GM12878 (cell line): Measurements from ENCODE around the gene TTLL6. TPM values are rescaled to one million over a fixed set of nuclear protein-coding genes. Genes with fewer than 3 reads are reported as not detected.

Experiments
- ATAC-seq: fragments of 200-7000 bp; cut with Tn5 transposase; 3 replicates; pipeline ENCODE4 v1.9.1; 2020; ENCODE audit warnings: mild to moderate bottlenecking, moderate library complexity
- BruUV-seq: library from RNA; stranded (reverse); fragments of 400-500 nt; replicated peaks from 2 replicates; lab custom pipeline; 2021; lab: Mats Ljungman, UMichigan
- CTCF ChIA-PET: fragments of 300-600 bp; sonication (Branson Sonifier 250); formaldehyde crosslinking; extraction: SDS; loops from one replicate; lab custom pipeline; 2021; ENCODE audit warnings: inconsistent platforms; lab: Yijun Ruan, JAX
- POLR2A ChIA-PET: fragments of 350-600 bp; formaldehyde crosslinking; extraction: SDS; loops from one replicate; lab custom pipeline; 2021; ENCODE audit warnings: inconsistent platforms; lab: Charles Lee
- RAD21 ChIA-PET: fragments of 300-600 bp; sonication (Branson Sonifier 250); formaldehyde crosslinking; loops from one replicate; lab custom pipeline; 2023; ENCODE audit warnings: antibody characterized with exemption; ENCODE audit not compliant: unreplicated experiment; lab: Charles Lee
- SMC1A ChIA-PET: fragments of 300-600 bp; sonication (Branson Sonifier 250); formaldehyde crosslinking; loops from one replicate; lab custom pipeline; 2023; ENCODE audit not compliant: unreplicated experiment, uncharacterized antibody; lab: Charles Lee
- DNase-seq: peaks from one replicate; pipeline ENCODE4 v3.0.0-alpha.2; 2011; ENCODE audit warnings: low read depth, low spot score
- FAIRE-seq: peaks from 3 replicates; lab custom pipeline; 2011; peaks lifted over from hg19 to GRCh38; lab: Jason Lieb, UNC
- H2AFZ ChIP-seq: 2 replicates; pipeline ENCODE4 v1.6.0; 2011; ENCODE audit warnings: low read depth, low read length, control low read depth; ENCODE audit not compliant: control insufficient read depth
- H3K27ac ChIP-seq: 2 replicates; pipeline ENCODE4 v1.5.1; 2011; ENCODE audit warnings: control low read depth; ENCODE audit not compliant: control insufficient read depth, insufficient read depth
- H3K27me3 ChIP-seq, 2 experiments: replicated peaks in 1 of 2; 2 replicates each; pipeline versions ENCODE4 v1.6.0 to v1.6.1; 2011; ENCODE audit warnings: low read length in 1 of 2; ENCODE audit not compliant: control insufficient read depth in 2 of 2, insufficient read depth in 2 of 2
- H3K36me3 ChIP-seq, 2 experiments: 2 replicates each; pipeline ENCODE4 v1.5.1; 2011; ENCODE audit warnings: low read length in 1 of 2; ENCODE audit not compliant: control insufficient read depth in 2 of 2, insufficient read depth in 2 of 2
- H3K4me1 ChIP-seq: 2 replicates; pipeline ENCODE4 v1.6.1; 2011; ENCODE audit warnings: mild to moderate bottlenecking, low read length, moderate library complexity, mixed read lengths; ENCODE audit not compliant: control insufficient read depth, insufficient read depth
- H3K4me2 ChIP-seq: 2 replicates; pipeline ENCODE4 v1.6.0; 2011; ENCODE audit warnings: control low read depth; ENCODE audit not compliant: control insufficient read depth, insufficient read depth
- H3K4me3 ChIP-seq: fragments of 200-600 bp; sonication (generic); 2 replicates; pipeline ENCODE4 v1.5.1; 2016
- H3K79me2 ChIP-seq: 2 replicates; pipeline ENCODE4 v1.6.0; 2011; ENCODE audit warnings: low read length; ENCODE audit not compliant: control insufficient read depth, insufficient read depth
- H3K9ac ChIP-seq: 2 replicates; pipeline ENCODE4 v1.8.0; 2011; ENCODE audit warnings: low read length, control low read depth, mixed read lengths; ENCODE audit not compliant: control insufficient read depth, insufficient read depth
- H3K9me3 ChIP-seq: replicated peaks from 3 replicates; pipeline ENCODE4 v1.5.1; 2011; ENCODE audit warnings: mild to moderate bottlenecking, low read length; ENCODE audit not compliant: control insufficient read depth, insufficient read depth
- H4K20me1 ChIP-seq: 2 replicates; pipeline ENCODE4 v1.6.0; 2011; ENCODE audit not compliant: control insufficient read depth, insufficient read depth
- ATF7 ChIP-seq: fragments of 450-650 bp; IDR thresholded peaks from 2 replicates; pipeline ENCODE4 v1.6.1; 2016; ENCODE audit warnings: low read depth, mild to moderate bottlenecking
- FOS ChIP-seq: IDR thresholded peaks from 3 replicates; pipeline ENCODE4 v1.6.1; 2011; ENCODE audit warnings: borderline replicate concordance; ENCODE audit not compliant: insufficient read length; ENCODE audit errors: extremely low read depth
- FOXK2 ChIP-seq: fragments of 450-650 bp; IDR thresholded peaks from 2 replicates; pipeline ENCODE4 v1.6.1; 2017; ENCODE audit warnings: mild to moderate bottlenecking, moderate library complexity
- JUND ChIP-seq: IDR thresholded peaks from 2 replicates; pipeline ENCODE4 v1.6.1; 2012; ENCODE audit warnings: low read depth, mild to moderate bottlenecking, low read length, improper control_type of control experiment, moderate library complexity
- NFIC ChIP-seq: IDR thresholded peaks from 2 replicates; pipeline ENCODE4 v1.6.1; 2012; ENCODE audit warnings: low read depth, mild to moderate bottlenecking, inconsistent platforms, low read length, moderate library complexity
- NKRF ChIP-seq: fragments of 450-650 bp; conservative IDR thresholded peaks from 2 replicates; pipeline ENCODE4 v1.6.1; 2017; ENCODE audit warnings: mild to moderate bottlenecking, moderate library complexity
- NR2C2 ChIP-seq: IDR thresholded peaks from 2 replicates; pipeline ENCODE4 v1.6.1; 2011; ENCODE audit warnings: borderline replicate concordance, low read depth; ENCODE audit not compliant: control insufficient read depth, insufficient read length
- PAX8 ChIP-seq: fragments of 450-650 bp; IDR thresholded peaks from 2 replicates; pipeline ENCODE4 v1.6.1; 2017; ENCODE audit warnings: mild to moderate bottlenecking, moderate library complexity
- PRDM15 ChIP-seq: fragments of 450-650 bp; formaldehyde crosslinking; IDR thresholded peaks from 2 replicates; pipeline ENCODE4 v1.4.0; 2020; ENCODE audit warnings: mild to moderate bottlenecking, moderate library complexity
- SREBF2 ChIP-seq: IDR thresholded peaks from 2 replicates; pipeline ENCODE4 v1.6.1; 2012; ENCODE audit warnings: mild to moderate bottlenecking, low read length
- SUZ12 ChIP-seq: fragments of 200-600 bp; sonication (generic); IDR thresholded peaks from one replicate; pipeline ENCODE4 v1.6.1; 2018; ENCODE audit warnings: antibody characterized with exemption, mild to moderate bottlenecking; ENCODE audit not compliant: unreplicated experiment
- TBL1XR1 ChIP-seq: IDR thresholded peaks from 2 replicates; pipeline ENCODE4 v1.6.1; 2012; ENCODE audit warnings: low read depth, low read length, improper control_type of control experiment
- TCF3 ChIP-seq: IDR thresholded peaks from 2 replicates; pipeline ENCODE4 v1.6.1; 2012; ENCODE audit warnings: low read depth, mild to moderate bottlenecking, low read length, borderline replicate concordance; ENCODE audit not compliant: insufficient read depth
- ZNF622 ChIP-seq: fragments of 450-650 bp; IDR thresholded peaks from 2 replicates; pipeline ENCODE4 v1.6.1; 2017; ENCODE audit warnings: mild to moderate bottlenecking, inconsistent platforms
- ZSCAN29 ChIP-seq: fragments of 450-650 bp; IDR thresholded peaks from 2 replicates; pipeline ENCODE4 v1.6.1; 2017; ENCODE audit warnings: mild to moderate bottlenecking, moderate library complexity
- WGBS: methylation state at CpG from one replicate; pipeline ENCODE4 v1.1.6; 2016; ENCODE audit warnings: low lambda C conversion rate; ENCODE audit not compliant: insufficient replicate concordance, insufficient coverage; ENCODE audit errors: missing lambda C conversion rate; 5-methylcytosine and 5-hydroxymethylcytosine counted together
- in situ Hi-C: fragments of 300-500 bp; cut with MboI; formaldehyde crosslinking; loops from 9 replicates; pipeline ENCODE4 v1.14.3; 2018; ENCODE audit warnings: mixed read lengths
- intact Hi-C: fragments of 100-400 bp; cut with micrococcal nuclease; formaldehyde crosslinking; loops from one replicate; pipeline ENCODE4 v1.14.2; 2022; ENCODE audit not compliant: unreplicated experiment
- polyA plus RNA-seq, 11 experiments: library from polyadenylated mRNA; depleted of rRNA in 4 of 11; unstranded in 6 of 11; stranded (reverse) in 5 of 11; fragments of >200 nt; fragmentation: Nextera tagmentation in 4 of 11; fragmentation: Illumina TruSeq in 1 of 11; extraction: Ambion mirVana in 4 of 11; extraction: Trizol in 1 of 11; gene quantifications; 1 replicate in 1 of 11; 2 replicates in 10 of 11; pipeline versions ENCODE4 v1.2.1 to v1.2.3, GENCODE V29; 2011 to 2016; ENCODE audit warnings: inconsistent platforms in 2 of 11, missing spikeins in 2 of 11, low read depth in 1 of 11
- total RNA-seq, 4 experiments: library from RNA; depleted of rRNA in 3 of 4; stranded (reverse); fragments of >200 nt in 3 of 4; fragmentation: Illumina TruSeq in 1 of 4; extraction: Trizol in 1 of 4; gene quantifications; 2 replicates each; pipeline versions ENCODE4 v1.2.1 to v1.2.3, GENCODE V29; 2013 to 2021

TTLL6 gene
- total and polyA plus RNA-seq, 10 of the 15 experiments (the other 5 are each of a cell fraction or from before 2014, with no cell fraction given), result 0.06 to 0.36 (median 0.13) TPM; not detected in 4

GRCh38 chr17:48723423-48724250, 93.4 kb downstream of the TTLL6 start (continued):
- TF ChIP-seq PRDM15 (CRISPR knock-in tag) (no peak), TCF3 (no peak), SUZ12 (peak; percentile 31), ZSCAN29 (peak; percentile 98), SREBF2 (no peak), FOS (no peak)

- H3K4me2 ChIP-seq, result peak within 1 kb of the TSS; percentile 63
- no peak for ATAC-seq
- H3K27ac ChIP-seq, result no peak within 1 kb of the TSS
- in situ Hi-C loops (no loop called here), intact Hi-C loops (loop anchor here (5.0 kb wide), 1 partner anchor 69 kb away; no protein-coding TSS in a partner anchor)
- RAD21 ChIA-PET, result interaction anchor here (0.8 to 5.5 kb wide), 5 partner anchors 44 to 161 kb away, joined by 3 to 67 read pairs (median 21); no protein-coding TSS in a partner anchor
- CTCF ChIA-PET, result interaction anchor here (0.7 to 7.5 kb wide), 22 partner anchors 10 to 171 kb away, joined by 3 to 108 read pairs (median 9); no protein-coding TSS in a partner anchor
- WGBS, result 12% methylated on average over 20 of the region's 21 CpGs
- no peaks in the 10 kb centered on the region; the same call in 1 of the 2 replicates for H3K4me1 ChIP-seq
- FAIRE-seq, result no peak
- no peaks in the 10 kb centered on the region; the same call in 2 of the 3 replicates for H3K9me3 ChIP-seq
- DNase-seq, result no peak
- H3K27me3 ChIP-seq, result peaks cover 41 to 66% of the 10 kb centered on the region in 2 experiments
- no peak within 1 kb of the TSS for H2AFZ ChIP-seq
- no peaks in the 10 kb centered on the region for H3K36me3 ChIP-seq
- POLR2A ChIA-PET, result no interaction called here
- no peaks in the 10 kb centered on the region for H4K20me1 ChIP-seq
- no peaks in the 10 kb centered on the region for H3K79me2 ChIP-seq
- BruUV-seq, result no TSS peak
- H3K9ac ChIP-seq, result no peak within 1 kb of the TSS
- no peak within 1 kb of the TSS for H3K4me3 ChIP-seq
- SMC1A ChIA-PET, result interaction anchor here (0.7 to 3.9 kb wide), 9 partner anchors 8 to 161 kb away, joined by 3 to 26 read pairs (median 4); no protein-coding TSS in a partner anchor
- TF ChIP-seq NKRF (no peak), JUND (no peak), PAX8 (no peak), ATF7 (no peak), FOXK2 (no peak), TCF3 (no peak), TBL1XR1 (no peak), NR2C2 (no peak), ZNF622 (no peak), NFIC (no peak)
Measured at GRCh38 chr17:48722915-48723422, 94.1 kb downstream of the TTLL6 start, which contains the start of gene PRAC2. TSS of gene PRAC2 (plus strand) at chr17:48723185. CDS start at chr17:48724411, 1,226 bp downstream.
